H1 (cell line): ENCODE results near the gene CLCN3. TPM values are rescaled to one million over a fixed set of nuclear protein-coding genes. Genes with fewer than 3 reads are reported as not detected.

Experiments used
- CHD2 ChIP-seq: IDR thresholded peaks from 2 replicates; pipeline ENCODE4 v1.6.1; 2012; ENCODE audit warnings: low read length, improper control_type of control experiment
- CREB1 ChIP-seq: IDR thresholded peaks from 2 replicates; pipeline ENCODE4 v1.6.1; 2012; ENCODE audit warnings: inconsistent platforms
- CTBP2 ChIP-seq: IDR thresholded peaks from 2 replicates; pipeline ENCODE4 v1.7.0; 2011; ENCODE audit warnings: borderline replicate concordance, mild to moderate bottlenecking, moderate library complexity, mixed read lengths, low read length; ENCODE audit not compliant: insufficient read depth, insufficient read length
- EGR1 ChIP-seq: IDR thresholded peaks from 2 replicates; pipeline ENCODE4 v1.6.1; 2011; ENCODE audit warnings: low read depth, low read length, borderline replicate concordance
- GTF2F1 ChIP-seq: IDR thresholded peaks from 2 replicates; pipeline ENCODE4 v1.6.1; 2012; ENCODE audit warnings: low read depth, low read length, improper control_type of control experiment, borderline replicate concordance
- JUN ChIP-seq: IDR thresholded peaks from 2 replicates; pipeline ENCODE4 v1.6.1; 2011; ENCODE audit warnings: low read depth, mild to moderate bottlenecking, improper control_type of control experiment, low read length
- NRF1 ChIP-seq: IDR thresholded peaks from 2 replicates; pipeline ENCODE4 v1.6.1; 2011; ENCODE audit warnings: mild to moderate bottlenecking, low read depth, low read length, improper control_type of control experiment
- POLR2A ChIP-seq, 2 experiments: IDR thresholded peaks; 1 replicate in 1 of 2; 2 replicates in 1 of 2; pipeline ENCODE4 v1.6.1; 2011; ENCODE audit warnings: low read depth in 2 of 2, low read length in 2 of 2, mild to moderate bottlenecking in 2 of 2; ENCODE audit errors: control extremely low read depth in 1 of 2
- SAP30 ChIP-seq: fragments of 300-600 bp; sonication (generic); IDR thresholded peaks from 2 replicates; pipeline ENCODE4 v1.7.1; 2012; ENCODE audit warnings: low read length, moderate library complexity, mild to moderate bottlenecking, inconsistent platforms; ENCODE audit not compliant: insufficient read depth, insufficient replicate concordance
- SIN3A ChIP-seq, 2 experiments: IDR thresholded peaks in 1 of 2; conservative IDR thresholded peaks in 1 of 2; 2 replicates each; pipeline ENCODE4 v1.6.1; 2011 to 2012; ENCODE audit warnings: low read length in 2 of 2, improper control_type of control experiment in 1 of 2, low read depth in 1 of 2, mild to moderate bottlenecking in 1 of 2
- TCF12 ChIP-seq: IDR thresholded peaks from 2 replicates; pipeline ENCODE4 v1.6.1; 2011; ENCODE audit warnings: low read depth, mild to moderate bottlenecking, low read length
- polyA plus RNA-seq, 7 experiments: library from polyadenylated mRNA; depleted of rRNA in 3 of 7; stranded (reverse) in 5 of 7; unstranded in 2 of 7; fragments of >200 nt in 5 of 7; fragments of 200-250 nt in 2 of 7; gene quantifications; 1 replicate in 5 of 7; 2 replicates in 1 of 7; 4 replicates in 1 of 7; pipeline versions ENCODE4 v1.2.1 to v1.2.3, GENCODE V29; 2011 to 2013; ENCODE audit warnings: missing spikeins in 2 of 7, mixed read lengths in 2 of 7
- total RNA-seq: library from RNA; stranded (reverse); fragmentation: NEBNext Ultra II Directional; extraction: Animal tissue kit (Norgen Biotek cat#: 25700); gene quantifications from 2 replicates; pipeline ENCODE4 v1.2.1, GENCODE V29; 2021
- TF ChIP-seq, protein P1 (sequence below): fragments of 300-600 bp; sonication (generic); IDR thresholded peaks from 2 replicates; pipeline ENCODE4 v1.7.1; 2012; ENCODE audit warnings: low read length, moderate library complexity, mild to moderate bottlenecking, inconsistent platforms; ENCODE audit not compliant: insufficient replicate concordance

CLCN3 gene
- total and polyA plus RNA-seq, 2 of the 8 experiments (the other 6 are each of a cell fraction or from before 2014, with no cell fraction given) = 8.8 to 32.8 TPM

DNA sequence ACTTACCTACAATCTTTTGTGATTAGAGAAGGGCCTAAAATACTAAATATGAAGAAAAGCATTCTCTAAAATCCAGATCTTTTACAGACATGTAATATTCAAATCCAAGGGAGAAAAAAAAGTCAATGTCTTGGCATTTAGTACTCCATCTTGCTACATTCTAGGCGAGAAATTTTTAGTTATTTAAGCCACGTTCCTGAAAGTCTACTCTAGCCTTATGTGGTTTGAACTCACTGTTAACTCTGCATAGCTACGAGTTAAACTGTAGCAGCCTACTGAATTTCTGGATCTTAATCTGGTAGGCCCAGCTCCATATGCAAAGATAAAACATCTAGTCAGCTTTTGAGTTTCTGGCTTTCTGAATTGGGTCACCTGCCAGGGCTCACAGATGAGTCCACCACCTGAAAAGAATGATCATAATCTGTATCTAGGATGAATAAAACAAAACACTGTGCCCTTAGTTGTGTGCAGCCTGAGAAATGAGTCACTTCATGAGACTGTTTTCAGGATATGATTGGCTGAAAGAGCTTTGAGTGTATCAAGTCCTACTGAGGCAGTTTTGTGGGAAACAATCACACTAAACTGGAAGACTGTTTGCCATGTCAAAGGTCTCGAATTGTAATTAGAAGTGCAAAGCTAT lies 4.8 kb upstream of the CLCN3 start (continued):
- TF ChIP-seq, protein P1, sequence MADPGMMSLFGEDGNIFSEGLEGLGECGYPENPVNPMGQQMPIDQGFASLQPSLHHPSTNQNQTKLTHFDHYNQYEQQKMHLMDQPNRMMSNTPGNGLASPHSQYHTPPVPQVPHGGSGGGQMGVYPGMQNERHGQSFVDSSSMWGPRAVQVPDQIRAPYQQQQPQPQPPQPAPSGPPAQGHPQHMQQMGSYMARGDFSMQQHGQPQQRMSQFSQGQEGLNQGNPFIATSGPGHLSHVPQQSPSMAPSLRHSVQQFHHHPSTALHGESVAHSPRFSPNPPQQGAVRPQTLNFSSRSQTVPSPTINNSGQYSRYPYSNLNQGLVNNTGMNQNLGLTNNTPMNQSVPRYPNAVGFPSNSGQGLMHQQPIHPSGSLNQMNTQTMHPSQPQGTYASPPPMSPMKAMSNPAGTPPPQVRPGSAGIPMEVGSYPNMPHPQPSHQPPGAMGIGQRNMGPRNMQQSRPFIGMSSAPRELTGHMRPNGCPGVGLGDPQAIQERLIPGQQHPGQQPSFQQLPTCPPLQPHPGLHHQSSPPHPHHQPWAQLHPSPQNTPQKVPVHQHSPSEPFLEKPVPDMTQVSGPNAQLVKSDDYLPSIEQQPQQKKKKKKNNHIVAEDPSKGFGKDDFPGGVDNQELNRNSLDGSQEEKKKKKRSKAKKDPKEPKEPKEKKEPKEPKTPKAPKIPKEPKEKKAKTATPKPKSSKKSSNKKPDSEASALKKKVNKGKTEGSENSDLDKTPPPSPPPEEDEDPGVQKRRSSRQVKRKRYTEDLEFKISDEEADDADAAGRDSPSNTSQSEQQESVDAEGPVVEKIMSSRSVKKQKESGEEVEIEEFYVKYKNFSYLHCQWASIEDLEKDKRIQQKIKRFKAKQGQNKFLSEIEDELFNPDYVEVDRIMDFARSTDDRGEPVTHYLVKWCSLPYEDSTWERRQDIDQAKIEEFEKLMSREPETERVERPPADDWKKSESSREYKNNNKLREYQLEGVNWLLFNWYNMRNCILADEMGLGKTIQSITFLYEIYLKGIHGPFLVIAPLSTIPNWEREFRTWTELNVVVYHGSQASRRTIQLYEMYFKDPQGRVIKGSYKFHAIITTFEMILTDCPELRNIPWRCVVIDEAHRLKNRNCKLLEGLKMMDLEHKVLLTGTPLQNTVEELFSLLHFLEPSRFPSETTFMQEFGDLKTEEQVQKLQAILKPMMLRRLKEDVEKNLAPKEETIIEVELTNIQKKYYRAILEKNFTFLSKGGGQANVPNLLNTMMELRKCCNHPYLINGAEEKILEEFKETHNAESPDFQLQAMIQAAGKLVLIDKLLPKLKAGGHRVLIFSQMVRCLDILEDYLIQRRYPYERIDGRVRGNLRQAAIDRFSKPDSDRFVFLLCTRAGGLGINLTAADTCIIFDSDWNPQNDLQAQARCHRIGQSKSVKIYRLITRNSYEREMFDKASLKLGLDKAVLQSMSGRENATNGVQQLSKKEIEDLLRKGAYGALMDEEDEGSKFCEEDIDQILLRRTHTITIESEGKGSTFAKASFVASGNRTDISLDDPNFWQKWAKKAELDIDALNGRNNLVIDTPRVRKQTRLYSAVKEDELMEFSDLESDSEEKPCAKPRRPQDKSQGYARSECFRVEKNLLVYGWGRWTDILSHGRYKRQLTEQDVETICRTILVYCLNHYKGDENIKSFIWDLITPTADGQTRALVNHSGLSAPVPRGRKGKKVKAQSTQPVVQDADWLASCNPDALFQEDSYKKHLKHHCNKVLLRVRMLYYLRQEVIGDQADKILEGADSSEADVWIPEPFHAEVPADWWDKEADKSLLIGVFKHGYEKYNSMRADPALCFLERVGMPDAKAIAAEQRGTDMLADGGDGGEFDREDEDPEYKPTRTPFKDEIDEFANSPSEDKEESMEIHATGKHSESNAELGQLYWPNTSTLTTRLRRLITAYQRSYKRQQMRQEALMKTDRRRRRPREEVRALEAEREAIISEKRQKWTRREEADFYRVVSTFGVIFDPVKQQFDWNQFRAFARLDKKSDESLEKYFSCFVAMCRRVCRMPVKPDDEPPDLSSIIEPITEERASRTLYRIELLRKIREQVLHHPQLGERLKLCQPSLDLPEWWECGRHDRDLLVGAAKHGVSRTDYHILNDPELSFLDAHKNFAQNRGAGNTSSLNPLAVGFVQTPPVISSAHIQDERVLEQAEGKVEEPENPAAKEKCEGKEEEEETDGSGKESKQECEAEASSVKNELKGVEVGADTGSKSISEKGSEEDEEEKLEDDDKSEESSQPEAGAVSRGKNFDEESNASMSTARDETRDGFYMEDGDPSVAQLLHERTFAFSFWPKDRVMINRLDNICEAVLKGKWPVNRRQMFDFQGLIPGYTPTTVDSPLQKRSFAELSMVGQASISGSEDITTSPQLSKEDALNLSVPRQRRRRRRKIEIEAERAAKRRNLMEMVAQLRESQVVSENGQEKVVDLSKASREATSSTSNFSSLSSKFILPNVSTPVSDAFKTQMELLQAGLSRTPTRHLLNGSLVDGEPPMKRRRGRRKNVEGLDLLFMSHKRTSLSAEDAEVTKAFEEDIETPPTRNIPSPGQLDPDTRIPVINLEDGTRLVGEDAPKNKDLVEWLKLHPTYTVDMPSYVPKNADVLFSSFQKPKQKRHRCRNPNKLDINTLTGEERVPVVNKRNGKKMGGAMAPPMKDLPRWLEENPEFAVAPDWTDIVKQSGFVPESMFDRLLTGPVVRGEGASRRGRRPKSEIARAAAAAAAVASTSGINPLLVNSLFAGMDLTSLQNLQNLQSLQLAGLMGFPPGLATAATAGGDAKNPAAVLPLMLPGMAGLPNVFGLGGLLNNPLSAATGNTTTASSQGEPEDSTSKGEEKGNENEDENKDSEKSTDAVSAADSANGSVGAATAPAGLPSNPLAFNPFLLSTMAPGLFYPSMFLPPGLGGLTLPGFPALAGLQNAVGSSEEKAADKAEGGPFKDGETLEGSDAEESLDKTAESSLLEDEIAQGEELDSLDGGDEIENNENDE = no peak
- no peak for TF ChIP-seq TCF12
- no peak for TF ChIP-seq SIN3A (conservative IDR thresholded peaks at IDR 0.05 in 1 of 2, IDR thresholded peaks at IDR 0.05 in 1 of 2; ENCODE audit: low read depth in 1 of 2, low read length in 2 of 2)
- no peak for TF ChIP-seq POLR2A (IDR thresholded peaks at IDR 0.05; ENCODE audit: control extremely low read depth in 1 of 2, low read depth in 2 of 2, low read length in 2 of 2)
- no peak for TF ChIP-seq SAP30
- no peak for TF ChIP-seq CREB1
- no peak for TF ChIP-seq CHD2
- TF ChIP-seq EGR1 = no peak
- TF ChIP-seq JUN = no peak
- no peak for TF ChIP-seq CTBP2
- TF ChIP-seq NRF1 = no peak
- TF ChIP-seq GTF2F1 = no peak
